Adrenal gland (tissue), 12 donors: ENCODE measurements around the gene FYN. TPM values are rescaled to one million over a fixed set of nuclear protein-coding genes. Genes with fewer than 3 reads are reported as not detected.

ENCODE experiments used
- DNase-seq, 7 donors: peaks; one replicate each; pipeline ENCODE4 v3.0.0-alpha.2; 2019 to 2020
- H3K27ac ChIP-seq, 5 donors: fragments of 200-600 bp; sonication (generic) in 4 of 5; 1 replicate in 3 of 5; 2 replicates in 2 of 5; pipeline versions ENCODE4 v1.5.1 to v1.8.0; 2016 to 2020; ENCODE audit warnings: mild to moderate bottlenecking in 1 of 5
- H3K27me3 ChIP-seq: fragments of 200-600 bp; 2 replicates; pipeline ENCODE4 v1.8.0; 2021
- H3K36me3 ChIP-seq, 2 donors: fragments of 200-600 bp; replicated peaks in 1 of 2; 1 replicate in 1 of 2; 2 replicates in 1 of 2; pipeline versions ENCODE4 v1.5.1 to v1.8.0; 2018 to 2022
- H3K4me1 ChIP-seq, 2 donors: fragments of 200-600 bp; replicated peaks in 1 of 2; 1 replicate in 1 of 2; 2 replicates in 1 of 2; pipeline versions ENCODE4 v1.5.1 to v1.8.0; 2018 to 2021
- H3K4me3 ChIP-seq, 4 donors: fragments of 200-600 bp; sonication (generic) in 3 of 4; one replicate each; pipeline ENCODE4 v1.5.1; 2016 to 2018
- H3K9me3 ChIP-seq, 3 donors: fragments of 200-600 bp; sonication (generic) in 1 of 3; replicated peaks in 1 of 3; 1 replicate in 2 of 3; 2 replicates in 1 of 3; pipeline versions ENCODE4 v1.5.1 to v1.8.0; 2016 to 2021
- POLR2A ChIP-seq, 2 donors: fragments of 450-650 bp; IDR thresholded peaks; one replicate each; pipeline ENCODE4 v1.6.1; 2017; ENCODE audit warnings: antibody characterized with exemption in 2 of 2, mild to moderate bottlenecking in 2 of 2, moderate library complexity in 1 of 2
- WGBS, 4 donors: extraction: QIAGEN DNeasy Blood & Tissue Kit in 2 of 4; methylation state at CpG; one replicate each; pipeline versions ENCODE4 v1.1.5 to v1.1.7; 2013 to 2017; 5-methylcytosine and 5-hydroxymethylcytosine counted together
- intact Hi-C, 2 donors: fragments of 100-400 bp; cut with DNase I; formaldehyde crosslinking; loops; one replicate each; pipeline versions ENCODE4 v1.14.1 to v1.15.0; 2022 to 2023
- polyA plus RNA-seq, 3 donors: library from polyadenylated mRNA; stranded (reverse); fragments of 200-250 nt in 2 of 3; fragments of 350-450 nt in 1 of 3; fragmentation: Illumina TruSeq in 1 of 3; extraction: RNeasy Lipid Tissue Mini Kit (QIAGEN cat#74804) in 1 of 3; gene quantifications; one replicate each; pipeline ENCODE4 v1.2.3, GENCODE V29; 2013 to 2014
- total RNA-seq, 9 donors: library from RNA; depleted of rRNA in 4 of 9; stranded (reverse); fragments of >200 nt in 4 of 9; fragments of 120-200 nt in 1 of 9; fragmentation: NEBNext Ultra II Directional in 1 of 9; extraction: Animal tissue kit (Norgen Biotek cat#: 25700) in 1 of 9; gene quantifications; one replicate each; pipeline versions ENCODE4 v1.1.0 to v1.2.4, GENCODE V29; 2013 to 2023
- TF ChIP-seq, protein P1 (sequence below), 6 experiments: fragments of 450-650 bp in 4 of 6; fragments of 200-600 bp in 2 of 6; sonication (generic) in 1 of 6; IDR thresholded peaks; 1 replicate in 5 of 6; 2 replicates in 1 of 6; pipeline versions ENCODE4 v1.5.1 to v1.8.0; 2016 to 2021; ENCODE audit warnings: antibody characterized with exemption in 6 of 6, mild to moderate bottlenecking in 2 of 6, moderate library complexity in 1 of 6
- donor health status: healthy with polysubstance abuse.
- donor health status: Bipolar disorder and iron deficiency.
- donor health status: DM: yes; HTN: yes; CAD: no.
- donor health status: DM: no; HTN: no; CAD: no.
- donor health status: DM: no; HTN: no; CAD: no.
- donor health status: DM: yes; HTN: yes; CAD: no.

FYN gene
- total and polyA plus RNA-seq, 12 donors = 10.7 to 36.5 (median 19.8) TPM

DNA sequence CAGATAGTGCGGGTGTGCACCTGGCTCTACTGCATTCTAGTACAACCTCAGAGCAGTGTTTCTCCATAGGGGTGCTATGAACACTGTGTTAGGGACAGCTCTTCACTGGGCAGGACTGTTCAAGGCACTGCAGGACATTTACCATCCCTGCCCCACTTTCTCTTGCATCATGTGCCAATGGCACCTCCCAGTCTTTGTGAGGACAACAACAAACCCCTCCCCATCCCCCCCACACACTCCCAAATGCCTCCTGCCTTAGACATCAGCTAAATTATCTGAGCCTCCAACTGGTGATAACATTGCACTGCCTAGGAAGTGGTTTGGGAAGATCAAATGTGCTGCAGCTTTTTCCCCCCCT lies 98.9 kb downstream of the FYN start:
- intact Hi-C loops = no loop called here
- DNase-seq = peak in 1 of 7 donors; percentile 29
- Histone ChIP-seq H3K36me3 (no peaks in the 10 kb centered on the region), H3K9me3 (no peaks in the 10 kb centered on the region), H3K4me3 (no peak overlapping the region), H3K27me3 (no peaks in the 10 kb centered on the region), H3K4me1 (peaks cover 0 to 14% of the 10 kb centered on the region in 2 donors), H3K27ac (no peak overlapping the region)
- no peak for TF ChIP-seq POLR2A (IDR thresholded peaks at IDR 0.05)
- TF ChIP-seq, protein P1, sequence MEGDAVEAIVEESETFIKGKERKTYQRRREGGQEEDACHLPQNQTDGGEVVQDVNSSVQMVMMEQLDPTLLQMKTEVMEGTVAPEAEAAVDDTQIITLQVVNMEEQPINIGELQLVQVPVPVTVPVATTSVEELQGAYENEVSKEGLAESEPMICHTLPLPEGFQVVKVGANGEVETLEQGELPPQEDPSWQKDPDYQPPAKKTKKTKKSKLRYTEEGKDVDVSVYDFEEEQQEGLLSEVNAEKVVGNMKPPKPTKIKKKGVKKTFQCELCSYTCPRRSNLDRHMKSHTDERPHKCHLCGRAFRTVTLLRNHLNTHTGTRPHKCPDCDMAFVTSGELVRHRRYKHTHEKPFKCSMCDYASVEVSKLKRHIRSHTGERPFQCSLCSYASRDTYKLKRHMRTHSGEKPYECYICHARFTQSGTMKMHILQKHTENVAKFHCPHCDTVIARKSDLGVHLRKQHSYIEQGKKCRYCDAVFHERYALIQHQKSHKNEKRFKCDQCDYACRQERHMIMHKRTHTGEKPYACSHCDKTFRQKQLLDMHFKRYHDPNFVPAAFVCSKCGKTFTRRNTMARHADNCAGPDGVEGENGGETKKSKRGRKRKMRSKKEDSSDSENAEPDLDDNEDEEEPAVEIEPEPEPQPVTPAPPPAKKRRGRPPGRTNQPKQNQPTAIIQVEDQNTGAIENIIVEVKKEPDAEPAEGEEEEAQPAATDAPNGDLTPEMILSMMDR (IDR thresholded peaks at IDR 0.05) = no peak
- WGBS, 4 donors = 68 to 96% (median 85%) methylated on average over 1 of the region's 1 CpG

DNA sequence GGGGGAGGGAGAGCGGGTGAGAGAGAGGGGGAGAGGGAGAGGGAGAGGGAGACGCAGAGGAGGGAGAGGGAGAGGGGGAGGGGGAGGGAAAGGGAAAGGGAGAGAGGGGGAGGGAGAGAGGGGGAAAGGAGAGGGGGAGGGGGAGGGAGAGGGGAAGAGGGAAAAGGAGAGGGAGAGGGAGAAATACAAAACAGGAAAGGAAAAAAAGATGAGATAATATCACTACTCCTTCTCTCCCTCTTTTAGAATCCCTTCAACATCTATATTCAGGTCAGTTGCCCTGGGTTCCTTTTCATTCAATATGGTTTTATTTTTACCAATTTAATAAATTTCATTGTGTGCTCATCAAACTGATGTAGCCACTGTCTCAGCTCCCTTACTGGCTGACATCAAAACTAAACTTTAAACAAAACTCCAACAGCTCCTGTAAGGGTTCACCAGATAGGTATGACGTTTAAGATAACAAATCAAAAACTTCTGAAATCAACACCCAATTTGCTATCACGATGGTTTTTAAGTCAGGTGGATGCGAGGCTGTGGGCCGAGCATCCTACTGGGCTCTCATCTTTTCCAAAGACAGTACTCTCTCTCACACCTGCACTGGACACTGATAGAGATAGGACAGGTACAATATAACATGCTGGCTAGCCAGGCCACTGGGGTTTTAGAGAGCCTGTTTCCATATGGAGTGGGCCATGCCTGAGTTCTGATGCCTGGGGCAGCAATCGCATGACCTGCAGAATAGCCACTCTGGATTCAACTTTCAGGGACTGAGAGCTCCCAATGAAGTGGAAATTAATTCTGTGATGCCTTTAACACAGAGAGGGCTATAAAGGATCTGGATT lies 99.5 kb downstream of the FYN start:
- Histone ChIP-seq H3K4me3 (no peak overlapping the region), H3K9me3 (no peaks in the 10 kb centered on the region), H3K36me3 (no peaks in the 10 kb centered on the region), H3K4me1 (peaks cover 0 to 14% of the 10 kb centered on the region in 2 donors), H3K27ac (no peak overlapping the region), H3K27me3 (no peaks in the 10 kb centered on the region)
- no peak for DNase-seq
- 60 to 76% (median 74%) methylated on average over 5 to 7 of the region's 7 CpGs for WGBS, 4 donors
- no peak for TF ChIP-seq POLR2A (IDR thresholded peaks at IDR 0.05)
- TF ChIP-seq, protein P1 (IDR thresholded peaks at IDR 0.05) = no peak
- intact Hi-C loops = no loop called here

DNA sequence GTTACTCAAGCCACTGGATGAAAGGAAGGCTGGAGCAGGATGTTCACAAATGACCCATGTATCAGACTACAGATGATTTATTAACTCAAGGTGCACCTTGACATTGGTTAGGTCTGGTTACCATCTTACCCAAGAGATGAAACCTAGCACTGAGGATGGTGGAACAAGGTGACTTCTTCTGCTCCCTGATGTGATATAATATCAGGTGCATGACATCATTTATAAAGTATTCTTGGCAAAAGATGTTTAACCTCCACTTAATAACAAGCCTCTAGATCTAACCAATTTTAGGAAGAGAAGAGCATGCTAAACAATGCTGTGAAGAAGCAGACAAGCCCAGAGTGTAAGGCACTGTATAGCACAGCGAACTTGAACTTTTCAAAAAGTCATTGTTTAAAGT lies 100.9 kb downstream of the FYN start:
- Histone ChIP-seq H3K9me3 (no peaks in the 10 kb centered on the region), H3K27me3 (no peaks in the 10 kb centered on the region), H3K36me3 (no peaks in the 10 kb centered on the region), H3K27ac (no peak overlapping the region), H3K4me1 (peaks cover 0 to 14% of the 10 kb centered on the region in 2 donors), H3K4me3 (no peak overlapping the region)
- DNase-seq = no peak
- intact Hi-C loops = no loop called here
- TF ChIP-seq, protein P1 (IDR thresholded peaks at IDR 0.05) = no peak
- no peak for TF ChIP-seq POLR2A (IDR thresholded peaks at IDR 0.05)
- 89 to 98% (median 91%) methylated on average over 1 of the region's 1 CpG for WGBS, 4 donors

DNA sequence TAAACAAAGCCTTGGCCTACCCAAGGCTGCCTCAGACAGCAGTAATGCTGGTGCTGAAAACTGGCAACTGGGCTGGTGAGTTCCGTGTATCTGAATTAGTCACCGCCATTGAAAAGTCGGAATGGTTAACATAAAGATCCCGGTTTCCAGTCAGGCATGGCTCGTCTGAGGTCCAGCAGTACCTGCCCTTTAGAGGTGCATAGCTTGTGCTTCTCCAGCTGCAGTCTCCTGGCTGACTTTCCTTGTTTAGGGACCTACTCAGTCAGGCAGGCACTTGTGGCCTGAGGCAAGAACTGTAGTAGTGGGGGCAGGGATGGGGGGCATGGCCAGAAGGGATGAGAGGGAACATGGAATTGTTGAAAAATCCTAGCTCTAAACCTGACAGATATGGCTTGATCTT lies 101.6 kb downstream of the FYN start:
- no peaks in the 10 kb centered on the region for H3K27me3 ChIP-seq
- no peaks in the 10 kb centered on the region for H3K36me3 ChIP-seq
- no peak overlapping the region for H3K4me3 ChIP-seq
- DNase-seq = no peak
- 92 to 94% (median 93%) methylated on average over 5 of the region's 5 CpGs for WGBS, 4 donors
- no peak overlapping the region for H3K27ac ChIP-seq
- peaks cover 0 to 10% of the 10 kb centered on the region in 2 donors for H3K4me1 ChIP-seq
- H3K9me3 ChIP-seq = no peaks in the 10 kb centered on the region
- intact Hi-C loops = no loop called here
- TF ChIP-seq, protein P1 (IDR thresholded peaks at IDR 0.05) = no peak
- TF ChIP-seq POLR2A (IDR thresholded peaks at IDR 0.05) = no peak
